Activated CD4-positive, alpha-beta T cell treated with anti-CD3 and anti-CD28 coated beads for 4 hours (primary cell): Measurements from ENCODE around the gene CBX4.

Source experiments
- DNase-seq, 2 donors: peaks; one replicate each; pipeline ENCODE4 v3.0.0-alpha.2; 2020

CBX4 gene

DNA sequence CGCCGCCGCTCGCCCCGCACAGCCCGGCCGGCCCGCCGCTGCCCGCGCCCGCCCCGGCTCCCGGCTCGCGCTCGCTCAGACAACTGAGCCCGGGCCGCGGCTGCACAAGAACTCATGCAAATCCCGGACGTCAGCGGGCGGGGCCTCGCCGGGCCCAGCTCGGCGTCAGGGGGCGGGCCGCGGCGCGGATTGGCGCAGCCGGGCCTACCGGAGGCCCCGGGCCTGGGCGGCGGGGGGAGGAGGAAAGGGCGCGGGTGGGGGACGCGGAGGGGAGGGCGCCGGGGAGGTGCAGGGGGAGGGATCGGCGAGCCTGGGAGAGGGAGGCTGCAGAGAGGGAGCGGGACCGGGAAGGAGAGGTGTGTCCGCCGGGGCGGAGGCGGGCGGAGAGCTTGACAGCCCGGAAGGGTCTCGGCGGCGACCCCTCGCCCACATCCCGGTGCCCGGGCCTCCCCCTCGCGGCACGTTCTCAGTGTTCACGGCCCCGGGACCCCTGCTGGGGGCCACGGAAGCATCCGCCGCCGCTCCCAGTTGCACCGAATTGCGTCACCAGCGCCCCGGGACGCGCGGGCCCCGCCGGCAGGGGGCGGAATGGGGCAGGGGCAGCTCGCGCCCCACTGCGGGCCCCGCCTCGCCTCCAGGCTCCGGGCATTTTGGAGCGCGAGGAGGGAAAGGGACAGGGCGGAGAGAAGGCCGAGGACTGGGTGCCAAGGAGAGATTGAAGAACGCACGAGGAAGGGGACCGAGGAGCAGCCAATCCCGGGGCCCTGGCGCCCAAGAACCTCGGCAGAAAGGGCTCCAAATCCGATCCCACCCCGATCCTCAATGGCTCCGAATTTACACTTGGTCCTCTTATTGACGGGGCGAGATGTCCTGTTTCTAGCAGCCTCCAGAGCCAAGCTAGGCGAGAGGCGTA lies at the start of gene CBX4:
CBX4 (minus strand) TSS at position 85 of the 913 bp plus-strand sequence. CDS start 189 bp downstream, outside the sequence.
- DNase-seq = peak; percentile 90

DNA sequence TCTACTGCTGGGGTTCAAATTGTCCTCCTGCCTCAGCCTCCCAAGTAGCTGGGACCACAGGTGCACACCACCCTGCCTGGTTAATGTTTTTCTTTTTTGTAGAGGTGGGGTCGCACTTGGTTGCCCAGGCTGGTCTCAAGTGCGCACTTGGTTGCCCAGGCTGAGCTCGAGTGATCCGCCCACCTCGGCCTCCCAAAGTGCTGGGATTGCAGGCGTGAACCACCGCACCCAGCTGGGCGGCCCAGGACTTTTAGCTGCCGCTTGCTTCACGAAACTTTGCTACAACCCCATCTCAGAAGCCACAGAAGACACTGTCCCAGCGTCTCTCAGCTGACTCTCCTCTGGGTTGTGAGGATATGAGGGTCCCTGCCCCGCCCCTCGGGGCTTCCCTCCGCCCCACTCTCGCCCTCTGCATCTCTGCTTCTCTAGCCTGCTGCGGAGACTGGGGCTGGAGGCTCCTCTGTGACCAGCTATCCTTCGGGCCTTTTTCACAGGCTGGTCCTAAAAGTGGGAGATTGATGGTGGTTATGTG lies 48.8 kb upstream of the CBX4 start:
- DNase-seq = no peak

DNA sequence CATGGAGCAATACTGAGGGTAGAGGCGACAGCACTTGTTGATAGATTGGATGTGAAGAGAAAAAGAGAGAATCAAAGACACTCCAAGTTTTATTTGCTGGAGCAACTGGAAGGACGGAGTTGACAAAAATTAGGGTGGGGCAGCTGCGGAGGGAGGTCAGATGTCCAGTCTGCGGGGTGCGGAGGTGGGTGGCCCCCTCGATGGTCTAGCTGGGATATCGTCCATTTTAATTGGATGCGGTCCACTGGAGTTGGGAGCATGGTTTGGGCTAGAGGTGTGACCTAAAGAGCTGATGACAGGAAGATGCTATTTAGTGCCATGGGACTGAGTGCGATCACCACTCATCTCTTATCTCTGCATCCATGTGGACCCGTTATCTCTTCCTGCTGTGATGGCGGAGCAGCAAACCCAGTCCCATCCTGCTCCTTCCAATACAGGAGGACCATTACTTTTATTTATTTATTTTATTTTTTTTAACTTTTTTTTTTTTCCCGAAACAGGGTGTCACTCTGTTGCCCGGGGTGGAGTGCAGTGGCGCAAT lies 48.3 kb upstream of the CBX4 start:
- DNase-seq = no peak

DNA sequence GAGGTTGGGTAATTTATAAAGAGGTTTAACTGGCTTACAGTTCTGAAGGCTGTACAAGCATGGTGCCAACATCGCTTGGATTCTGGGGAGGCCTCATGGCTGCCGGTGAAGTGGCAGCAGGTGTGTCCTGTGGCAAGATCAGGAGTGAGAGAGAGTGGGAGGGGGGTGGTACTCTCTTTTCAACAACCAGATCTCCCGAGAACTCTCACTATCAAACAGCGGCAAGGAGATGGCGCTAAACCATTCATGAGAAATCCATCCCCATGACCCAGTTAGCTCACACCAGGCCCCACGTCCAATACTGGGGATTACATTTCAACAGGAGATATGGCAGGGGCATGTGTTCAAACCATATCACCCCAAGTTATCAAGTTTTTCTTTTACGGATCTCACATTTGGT lies 44.0 kb upstream of the CBX4 start:
- DNase-seq = no peak

DNA sequence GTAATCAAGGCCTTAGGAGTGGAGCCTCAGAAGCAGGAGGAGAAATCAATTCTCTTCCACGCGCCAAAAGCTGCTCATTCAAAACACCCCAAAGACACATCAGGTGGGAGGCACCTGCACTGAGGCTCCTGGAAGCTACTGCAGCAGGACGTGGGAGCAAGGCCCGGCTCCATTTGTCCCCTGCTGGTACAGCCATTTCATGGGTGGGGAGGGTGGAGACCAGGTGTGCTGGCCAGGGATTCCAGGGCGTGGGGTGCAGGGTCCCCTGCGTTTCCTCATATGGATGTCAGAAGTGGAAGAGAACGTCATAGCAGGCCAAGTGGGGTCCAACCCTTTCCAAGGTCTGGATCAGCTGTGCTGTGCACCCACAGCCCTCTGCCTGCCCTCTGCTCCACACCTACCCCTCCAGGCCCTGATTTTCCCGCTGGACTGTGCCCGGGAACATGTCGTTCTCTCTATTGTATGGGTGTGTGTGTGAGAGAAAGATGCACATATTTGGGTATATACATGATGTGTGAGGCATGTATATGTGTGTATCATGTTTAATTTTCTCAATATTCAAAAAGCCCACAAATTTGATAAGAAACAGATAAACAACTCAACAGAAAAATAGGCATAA lies 39.2 kb upstream of the CBX4 start:
- no peak for DNase-seq

DNA sequence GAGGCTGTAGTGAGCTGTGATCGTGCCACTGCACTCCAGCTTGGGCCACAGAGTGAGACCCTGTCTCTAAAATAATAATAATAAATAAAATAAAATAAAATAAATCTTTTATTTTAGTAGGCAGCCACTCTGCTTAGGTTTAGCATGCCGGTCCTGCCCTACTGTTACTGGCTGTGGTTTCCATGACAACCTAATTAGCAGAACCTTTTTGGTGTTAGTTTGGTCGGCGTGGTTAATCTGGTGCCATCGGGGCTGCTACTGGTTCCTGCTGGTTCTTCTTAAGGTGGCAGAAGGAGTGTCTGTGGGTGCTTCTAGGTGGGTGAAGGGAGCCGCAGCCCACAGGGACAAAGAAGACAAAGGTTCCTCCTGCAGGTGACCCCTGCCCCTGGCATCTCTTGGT lies 37.8 kb upstream of the CBX4 start:
- DNase-seq = no peak

DNA sequence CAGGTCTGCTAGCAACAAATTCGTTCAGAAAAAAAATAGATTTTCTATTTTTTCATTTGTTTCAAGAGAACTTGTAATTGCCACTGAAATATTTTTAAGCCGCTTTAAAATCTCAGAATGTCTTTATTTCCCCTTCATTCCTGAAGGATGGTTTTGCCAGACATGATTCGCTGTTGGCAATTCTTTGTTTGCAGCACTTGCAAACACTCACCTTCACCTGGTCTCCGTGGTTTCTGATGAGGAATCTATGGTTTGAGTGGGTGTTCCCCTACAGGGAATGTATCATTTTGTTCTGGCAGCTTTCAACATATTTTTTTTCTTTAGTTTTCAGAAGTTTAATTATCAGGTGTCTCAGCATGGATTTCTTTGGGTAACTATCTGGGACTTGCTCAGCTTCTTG lies 36.3 kb upstream of the CBX4 start:
- DNase-seq = no peak

DNA sequence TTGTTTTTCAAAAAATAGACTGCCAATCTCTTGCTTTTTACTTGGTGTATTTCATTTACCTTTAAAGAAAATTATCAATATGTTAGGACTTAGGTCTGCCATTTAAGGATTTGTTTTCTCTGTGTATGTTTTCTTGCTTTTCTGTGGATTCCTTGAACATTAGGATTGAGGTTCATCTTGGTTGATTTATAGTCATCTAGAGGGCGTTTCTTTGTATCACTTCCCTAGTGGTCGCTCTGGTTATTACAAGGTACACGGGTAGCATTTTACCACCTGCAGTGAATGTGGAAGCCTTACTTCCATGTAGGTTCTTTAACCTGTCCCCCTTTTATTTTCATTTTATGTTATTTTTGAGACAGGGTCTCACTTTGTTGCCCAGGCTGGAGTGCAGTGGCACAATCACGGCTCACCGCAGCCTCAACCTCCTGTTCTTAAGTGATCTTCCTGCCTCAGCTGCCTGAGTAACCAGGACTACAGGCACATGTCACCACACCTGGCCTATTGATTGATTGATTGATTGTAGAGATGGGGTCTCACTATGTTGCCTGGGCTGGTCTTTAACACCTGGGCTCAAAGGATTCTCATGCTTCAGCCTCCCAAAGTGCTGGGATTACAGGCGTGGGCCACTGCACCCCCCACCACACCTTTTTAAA lies 35.2 kb upstream of the CBX4 start:
- DNase-seq = peak in 1 of 2 donors; percentile 33

DNA sequence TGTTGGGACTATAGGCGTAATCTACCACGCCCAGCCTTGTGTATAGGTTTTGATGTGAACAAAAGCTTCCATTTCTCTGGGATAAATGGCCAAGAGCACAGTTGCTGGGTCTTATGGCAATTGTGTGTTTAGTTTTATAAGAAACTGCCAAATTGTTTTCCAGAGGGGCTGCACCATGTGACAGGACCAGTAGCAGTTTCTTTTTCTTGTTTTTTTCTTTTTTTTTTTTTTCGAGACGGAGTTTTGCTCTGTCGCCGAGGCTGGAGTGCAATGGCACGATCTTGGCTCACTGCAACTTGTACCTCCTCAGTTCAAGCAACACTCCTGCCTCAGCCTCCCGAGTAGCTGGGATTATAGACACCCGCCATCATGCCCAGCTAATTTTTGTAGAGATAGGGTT lies 34.3 kb upstream of the CBX4 start:
- DNase-seq = no peak

DNA sequence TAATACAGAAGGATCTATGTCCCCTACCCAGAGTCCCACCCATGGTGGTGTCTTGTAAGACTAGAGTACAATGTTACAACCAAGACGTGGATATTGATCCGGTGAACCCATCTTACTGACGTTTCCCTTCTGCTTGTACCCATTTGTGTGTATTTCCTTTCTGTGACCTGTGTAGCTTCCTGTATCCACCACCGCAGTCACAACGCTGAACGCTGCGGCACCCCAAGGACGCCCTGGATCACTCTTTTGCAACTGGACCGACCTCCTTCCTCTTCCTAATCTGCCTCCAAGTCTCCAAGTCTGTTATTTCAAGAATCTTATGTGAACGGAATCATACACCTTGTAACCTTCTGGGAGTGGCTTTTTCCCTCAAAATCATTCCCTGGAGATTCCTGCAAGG lies 33.5 kb upstream of the CBX4 start:
- DNase-seq = no peak

DNA sequence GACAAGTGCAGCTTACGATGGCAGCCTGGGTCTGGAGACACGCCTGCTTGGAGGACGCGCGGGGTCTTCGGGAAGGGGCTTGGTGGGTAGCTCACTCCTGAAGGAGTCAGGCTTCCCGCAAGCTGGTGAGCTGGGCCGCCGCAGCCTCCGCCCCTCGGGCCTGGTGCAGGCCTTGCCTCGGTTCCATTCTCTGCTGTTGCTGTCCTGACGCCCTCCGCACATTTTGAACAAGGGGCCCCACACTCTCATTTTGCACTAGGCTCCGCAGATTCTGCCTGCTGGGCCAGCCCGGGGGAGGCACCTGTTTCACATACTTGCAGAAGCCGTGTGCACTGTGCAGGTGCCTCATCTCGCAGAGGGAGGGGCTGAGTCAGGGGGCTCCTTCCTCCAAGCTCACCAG lies 31.9 kb upstream of the CBX4 start:
- no peak for DNase-seq

DNA sequence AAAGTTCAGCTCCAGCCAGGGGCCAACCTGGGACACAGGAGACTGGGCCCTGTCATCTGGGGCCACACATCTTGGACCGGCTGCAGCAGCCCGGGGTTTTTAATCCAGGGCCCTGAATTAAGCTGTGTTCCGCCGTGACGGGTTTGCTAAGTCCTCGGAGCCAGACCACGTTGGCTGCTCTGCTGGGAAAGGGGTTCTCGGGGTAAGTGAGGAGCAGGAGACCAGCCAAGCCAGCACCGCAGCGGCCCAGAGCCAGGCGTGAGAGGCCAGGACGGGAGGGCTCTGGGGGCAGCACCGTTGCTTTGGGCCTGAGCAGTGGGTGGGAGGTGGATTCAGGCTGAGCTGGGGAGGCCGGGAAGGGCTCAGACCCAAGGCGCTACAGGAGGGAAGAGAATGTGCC lies 31.3 kb upstream of the CBX4 start:
- DNase-seq = no peak

DNA sequence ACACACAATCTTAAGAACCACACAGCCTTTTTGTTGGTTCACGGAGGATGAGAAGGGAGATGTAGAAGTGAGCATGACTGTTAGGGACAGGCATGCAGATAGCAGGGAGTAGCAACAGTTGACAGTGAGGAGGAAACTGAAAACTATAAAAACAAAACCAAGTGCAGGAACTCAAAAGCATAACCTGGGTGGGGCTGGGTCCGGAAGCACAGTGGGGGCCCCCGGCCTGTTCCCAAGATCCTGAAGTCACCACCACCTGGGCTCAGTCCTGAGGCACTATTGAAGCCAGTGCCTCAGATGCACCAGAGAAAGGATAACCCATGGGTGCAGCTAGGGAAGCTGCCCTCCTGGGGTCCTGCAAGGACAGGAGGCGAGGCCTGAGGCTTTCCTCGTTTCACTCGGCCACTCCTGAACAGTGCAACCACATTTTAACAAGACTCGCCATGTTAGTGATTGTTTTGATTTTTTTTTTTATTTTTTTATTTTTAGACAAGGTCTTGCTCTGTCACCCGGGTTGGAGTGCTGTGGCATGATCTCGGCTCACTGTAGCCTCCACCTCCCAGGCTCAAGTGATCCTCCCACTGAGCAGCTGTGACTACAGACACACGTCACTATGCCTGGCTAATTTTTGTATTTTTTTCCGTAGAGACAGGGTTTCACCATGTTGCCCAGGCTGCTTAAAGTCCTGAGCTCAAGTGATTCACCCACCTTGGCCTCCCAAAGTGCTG lies 27.7 kb upstream of the CBX4 start:
- peak in 1 of 2 donors; percentile 17 for DNase-seq

DNA sequence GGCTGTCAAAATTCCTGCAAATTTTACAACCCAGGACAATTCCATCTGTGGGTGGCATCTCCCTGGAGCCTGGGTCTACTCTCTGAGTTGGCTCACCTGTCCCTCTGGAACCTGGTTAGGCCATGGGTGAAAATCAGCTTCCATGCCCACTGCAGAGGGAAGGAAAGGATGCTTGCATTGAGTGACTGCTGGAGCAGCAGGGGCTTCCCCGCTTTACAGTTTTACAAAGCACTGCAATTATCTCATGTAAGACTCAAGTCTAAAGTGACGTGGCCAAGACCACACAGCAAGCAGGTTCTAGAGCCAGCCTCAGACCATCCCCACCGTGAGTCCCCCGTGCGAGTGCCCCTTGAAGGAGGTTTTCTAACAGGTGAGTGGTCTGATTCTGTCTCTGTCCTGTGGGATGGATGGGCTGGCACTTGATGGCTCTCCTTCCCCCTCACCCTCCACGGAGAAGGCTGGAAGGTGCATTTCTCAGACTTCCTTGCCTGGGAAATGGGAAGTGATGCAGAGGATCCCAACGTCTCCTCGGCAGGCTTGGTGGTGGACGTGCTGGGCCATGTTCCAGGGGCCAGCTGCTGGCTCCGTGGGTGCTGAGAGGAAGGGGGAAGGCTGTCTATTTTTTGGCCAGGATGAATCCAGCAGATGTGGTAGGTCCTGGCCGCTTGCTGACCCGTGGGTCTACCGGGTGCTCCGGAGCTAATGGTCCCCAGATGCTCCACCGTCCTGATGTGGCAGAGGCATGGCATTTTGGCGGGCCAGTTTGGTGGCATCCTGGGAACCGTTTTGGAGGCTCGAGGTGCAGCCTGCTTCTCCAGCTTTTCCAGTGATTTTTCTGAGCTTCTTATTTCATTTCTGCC lies 26.3 kb upstream of the CBX4 start:
- no peak for DNase-seq

DNA sequence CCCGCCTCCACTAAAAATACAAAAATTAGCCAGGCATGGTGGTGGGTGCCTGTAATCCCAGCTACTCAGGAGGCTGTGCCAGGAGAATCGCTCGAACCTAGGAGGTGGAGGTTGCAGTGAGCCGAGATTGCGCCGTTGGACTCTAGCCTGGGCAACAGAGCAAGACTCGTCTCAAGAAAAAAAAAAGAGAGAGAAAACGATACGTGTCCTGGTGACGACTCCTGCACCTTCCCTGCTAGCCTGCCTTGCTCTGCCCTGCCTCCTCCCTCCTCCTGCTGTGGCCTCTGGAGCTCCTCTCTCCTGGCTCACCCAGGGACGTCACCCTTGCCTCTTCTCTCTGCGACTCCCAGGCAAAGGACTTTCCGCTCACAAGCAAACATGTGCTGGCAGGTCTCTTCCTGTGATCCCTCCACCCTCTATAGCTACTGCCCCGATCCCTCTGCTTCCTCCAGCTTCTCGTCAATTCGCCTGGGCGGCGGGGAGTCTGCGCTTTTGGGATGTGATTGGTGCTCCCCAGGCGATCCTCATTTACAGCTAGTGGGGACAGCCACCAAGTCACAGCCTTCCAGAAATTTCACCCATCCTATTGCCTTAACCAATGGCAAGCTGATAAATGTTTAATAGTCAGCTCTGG lies 25.5 kb upstream of the CBX4 start:
- DNase-seq = no peak

DNA sequence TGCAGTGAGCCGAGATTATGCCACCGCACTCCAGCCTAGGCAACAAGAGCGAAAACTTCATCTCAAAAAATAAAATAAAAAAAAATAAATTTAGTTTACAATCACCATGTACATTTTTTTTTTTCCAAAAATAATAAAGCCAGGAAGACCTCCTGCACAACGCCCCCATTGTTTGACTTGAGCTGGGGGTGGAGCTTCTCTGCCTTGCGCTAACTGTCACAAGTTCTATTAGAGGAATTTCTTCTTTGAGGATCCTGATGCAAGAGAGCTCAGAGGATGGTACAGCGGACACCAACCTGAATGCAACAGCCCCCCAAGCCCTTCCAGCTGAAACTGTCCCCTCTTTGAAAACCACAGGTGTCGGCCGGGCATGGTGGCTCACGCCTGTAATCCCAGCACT lies 24.9 kb upstream of the CBX4 start:
- no peak for DNase-seq

DNA sequence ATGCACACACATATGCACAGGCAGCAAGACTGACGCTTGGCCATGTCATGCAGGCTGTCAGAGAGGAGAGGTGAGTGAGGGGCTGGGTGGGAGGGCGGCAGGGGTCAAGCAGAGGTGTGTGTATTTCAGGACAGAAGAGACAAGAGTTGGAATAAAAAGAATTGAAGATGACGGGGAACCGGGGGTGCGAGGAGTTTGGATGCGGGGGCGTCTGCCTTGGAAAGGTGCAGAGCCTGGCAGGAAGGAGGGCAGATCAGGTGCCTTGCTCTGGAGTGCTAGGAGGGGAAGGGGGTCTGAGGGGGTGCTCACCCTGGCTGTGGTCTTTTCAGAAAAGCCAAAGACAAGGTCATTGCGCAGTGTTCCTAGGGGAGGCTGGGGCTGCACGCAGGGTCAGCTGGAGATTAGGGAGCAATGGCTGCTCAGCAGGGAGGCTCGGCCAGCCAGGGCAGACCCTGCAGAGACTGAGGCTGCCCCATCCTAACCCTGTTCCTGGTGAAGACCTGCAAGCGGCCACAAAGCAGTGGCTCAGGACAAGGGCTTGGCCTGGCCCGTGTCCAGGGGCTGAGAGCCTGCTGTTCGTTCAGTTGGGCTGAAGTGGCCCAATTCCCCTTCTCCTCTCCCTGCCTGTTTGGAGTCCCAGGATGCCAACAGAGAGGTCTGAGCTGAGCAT lies 23.7 kb upstream of the CBX4 start:
- no peak for DNase-seq

DNA sequence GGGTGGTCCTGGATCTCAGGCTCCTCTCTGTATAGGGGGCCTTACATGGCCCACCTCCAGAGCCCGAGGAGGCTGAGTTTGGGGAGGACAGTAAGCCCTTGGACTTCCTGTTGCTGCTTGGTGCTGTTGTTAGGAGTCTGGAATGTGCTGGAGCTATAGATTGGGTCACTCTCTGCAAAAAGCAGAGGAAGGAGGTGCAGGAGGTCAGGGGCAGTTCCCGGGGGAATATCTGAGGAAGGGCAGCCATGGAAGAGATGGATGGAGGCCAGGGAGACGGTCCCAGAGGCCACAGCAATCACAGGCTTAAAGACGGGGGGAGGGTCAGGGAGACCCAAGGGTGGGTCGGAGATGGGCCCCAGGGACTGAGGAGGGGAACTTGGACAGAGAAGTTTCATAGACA lies 23.0 kb upstream of the CBX4 start:
- no peak for DNase-seq

DNA sequence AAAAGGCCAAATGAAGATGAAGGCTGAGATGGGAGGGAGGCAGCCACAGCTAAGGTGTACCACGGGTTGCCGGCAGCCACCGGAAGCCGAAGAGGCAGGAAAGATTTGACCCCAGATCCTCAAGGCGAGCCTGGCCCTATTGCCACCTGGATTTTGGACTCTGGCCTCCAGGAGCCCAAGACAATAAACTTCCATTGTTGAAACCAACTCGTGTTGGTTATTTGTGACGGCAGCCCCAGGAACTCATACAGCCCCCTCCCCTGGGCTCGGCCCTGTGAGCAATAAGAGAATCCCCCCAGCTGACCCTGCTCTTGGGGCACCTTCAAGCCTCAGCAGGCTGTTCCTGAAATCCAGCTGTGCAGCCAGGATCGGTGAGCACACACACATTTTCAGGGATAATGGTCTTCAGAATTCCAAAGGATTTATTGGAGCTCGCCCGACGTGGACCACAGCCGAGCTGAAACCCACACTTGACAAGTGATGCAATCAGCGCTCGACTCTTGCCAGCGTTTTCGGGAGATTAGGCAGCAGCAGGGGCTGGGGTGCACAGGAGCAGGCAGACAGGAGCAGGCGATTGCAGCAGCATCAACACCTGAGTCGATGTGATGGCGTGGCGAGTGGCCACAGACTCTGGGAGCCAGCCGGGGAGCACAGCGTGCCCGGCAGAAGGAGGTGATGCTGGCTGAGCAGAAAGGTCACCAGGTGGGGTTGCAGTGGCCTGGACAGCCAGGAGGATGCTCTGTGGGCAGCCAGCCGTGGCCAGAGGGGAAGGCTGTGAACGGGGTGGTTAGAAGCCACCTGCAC lies 22.4 kb upstream of the CBX4 start:
- DNase-seq = no peak
